HEK293T (cell line): ENCODE results near the gene LRRC55.
"Not testable (repeated sequence)": the region's sequence is repeated elsewhere in the genome, so short reads cannot be mapped to it uniquely, and the experiment has no call there.

ENCODE experiments used
- CTCF ChIA-PET: fragments of 350-600 bp; formaldehyde crosslinking; extraction: SDS; loops from one replicate; lab custom pipeline; 2021; ENCODE audit warnings: antibody characterized with exemption, inconsistent platforms; lab: Yijun Ruan, JAX
- POLR2A ChIA-PET: fragments of 350-600 bp; formaldehyde crosslinking; extraction: SDS; loops from one replicate; lab custom pipeline; 2020; ENCODE audit warnings: antibody characterized with exemption, inconsistent platforms; lab: Yijun Ruan, JAX
- DNase-seq: peaks from one replicate; pipeline ENCODE4 v3.0.0; 2012; ENCODE audit warnings: mixed read lengths; ENCODE audit errors: extremely low spot score
- ARNT ChIP-seq: fragments of 450-650 bp; IDR thresholded peaks from 2 replicates; pipeline ENCODE4 v1.6.1; 2017; ENCODE audit warnings: mild to moderate bottlenecking
- BHLHE40 ChIP-seq: fragments of 450-650 bp; IDR thresholded peaks from 2 replicates; pipeline ENCODE4 v1.6.1; 2016; ENCODE audit warnings: mild to moderate bottlenecking, moderate library complexity, borderline replicate concordance
- CTBP1 ChIP-seq: fragments of 450-650 bp; IDR thresholded peaks from 2 replicates; pipeline ENCODE4 v1.6.1; 2016; ENCODE audit warnings: borderline replicate concordance
- ELF4 ChIP-seq: fragments of 450-650 bp; IDR thresholded peaks from 2 replicates; pipeline ENCODE4 v1.6.1; 2017; ENCODE audit warnings: antibody characterized with exemption
- FOXA1 ChIP-seq: fragments of 450-650 bp; IDR thresholded peaks from 2 replicates; pipeline ENCODE4 v1.6.1; 2016; ENCODE audit warnings: mild to moderate bottlenecking
- FOXK2 ChIP-seq: fragments of 450-650 bp; IDR thresholded peaks from 2 replicates; pipeline ENCODE4 v1.6.1; 2016; ENCODE audit warnings: mild to moderate bottlenecking
- FOXM1 ChIP-seq: fragments of 450-650 bp; IDR thresholded peaks from 2 replicates; pipeline ENCODE4 v1.6.1; 2017; ENCODE audit warnings: mild to moderate bottlenecking, borderline replicate concordance
- HDGF ChIP-seq: fragments of 450-650 bp; IDR thresholded peaks from 2 replicates; pipeline ENCODE4 v1.6.1; 2017; ENCODE audit warnings: antibody characterized with exemption, borderline replicate concordance
- L3MBTL2 ChIP-seq: fragments of 450-650 bp; conservative IDR thresholded peaks from 2 replicates; pipeline ENCODE4 v1.6.1; 2016; ENCODE audit warnings: mild to moderate bottlenecking
- LEF1 ChIP-seq: fragments of 450-650 bp; IDR thresholded peaks from 2 replicates; pipeline ENCODE4 v1.6.1; 2017; ENCODE audit warnings: mild to moderate bottlenecking, borderline replicate concordance
- NFRKB ChIP-seq: fragments of 450-650 bp; IDR thresholded peaks from 2 replicates; pipeline ENCODE4 v1.6.1; 2016; ENCODE audit warnings: mild to moderate bottlenecking, moderate library complexity
- PKNOX1 ChIP-seq: fragments of 450-650 bp; IDR thresholded peaks from 2 replicates; pipeline ENCODE4 v1.6.1; 2016
- SP1 ChIP-seq: fragments of 450-650 bp; IDR thresholded peaks from 2 replicates; pipeline ENCODE4 v1.6.1; 2017
- SUZ12 ChIP-seq: fragments of 450-650 bp; IDR thresholded peaks from 2 replicates; pipeline ENCODE4 v1.6.1; 2016; ENCODE audit warnings: mild to moderate bottlenecking
- TARDBP ChIP-seq: fragments of 450-650 bp; IDR thresholded peaks from 2 replicates; pipeline ENCODE4 v1.6.1; 2016
- ZNF384 ChIP-seq: fragments of 450-650 bp; IDR thresholded peaks from 2 replicates; pipeline ENCODE4 v1.6.1; 2016

LRRC55 gene

GRCh38 chr11:57164317-57164716 is 17.4 kb upstream of the LRRC55 start:
- CTCF ChIA-PET, result no interaction called here
- no peak for DNase-seq
- POLR2A ChIA-PET, result no interaction called here
- no peak for TF ChIP-seq L3MBTL2
- no peak for TF ChIP-seq BHLHE40
- no peak for TF ChIP-seq HDGF
- no peak for TF ChIP-seq SUZ12
- no peak for TF ChIP-seq CTBP1
- no peak for TF ChIP-seq SP1
- no peak for TF ChIP-seq FOXK2
- no peak for TF ChIP-seq ELF4
- no peak for TF ChIP-seq NFRKB
- no peak for TF ChIP-seq ZNF384
- no peak for TF ChIP-seq LEF1
- TF ChIP-seq PKNOX1, result no peak
- TF ChIP-seq FOXA1, result no peak
- TF ChIP-seq TARDBP, result no peak
- TF ChIP-seq ARNT, result no peak
- no peak for TF ChIP-seq FOXM1

DNA sequence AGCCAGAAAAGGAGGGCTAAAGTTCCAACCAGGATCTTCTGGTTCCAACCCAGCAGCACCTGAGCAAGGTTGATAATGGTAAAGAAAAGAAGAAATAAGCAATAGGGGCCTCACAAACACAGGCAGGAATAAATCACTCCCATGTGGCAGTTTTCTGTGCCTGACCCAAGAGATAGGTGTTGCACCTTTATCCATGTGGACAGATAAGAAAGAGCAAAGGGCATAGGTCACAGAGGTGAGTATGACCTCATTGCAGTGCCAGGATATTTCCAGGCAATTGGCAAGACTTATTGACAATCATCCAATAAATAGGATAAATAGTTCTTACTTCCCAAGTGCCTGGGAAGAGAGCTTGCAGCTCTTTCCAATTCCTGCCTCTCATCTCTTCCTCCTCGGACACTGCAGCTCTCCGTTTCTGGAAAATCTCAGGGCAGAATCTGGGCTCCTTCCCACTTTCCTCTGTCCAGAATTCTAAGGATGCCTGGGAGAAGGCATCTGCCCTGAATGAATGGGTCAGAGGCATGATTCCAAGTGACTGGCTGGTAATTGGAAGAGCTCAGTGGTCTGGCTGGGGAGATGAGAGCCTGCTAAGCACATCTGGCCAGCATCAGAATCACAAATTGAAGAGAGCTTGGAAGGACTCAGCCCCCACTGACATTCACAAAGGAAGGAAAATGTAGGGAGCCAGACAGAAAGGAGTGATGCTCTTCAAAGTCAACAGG is 14.5 kb upstream of the LRRC55 start:
- no peak for DNase-seq
- POLR2A ChIA-PET, result no interaction called here
- CTCF ChIA-PET, result interaction anchor here (0.5 kb wide), 1 partner anchor 17 kb away, joined by 4 read pairs; no protein-coding TSS in a partner anchor
- TF ChIP-seq FOXK2 (no peak), BHLHE40 (no peak), ARNT (no peak), PKNOX1 (no peak), FOXA1 (no peak), NFRKB (no peak), SUZ12 (no peak), ZNF384 (no peak), SP1 (no peak), HDGF (no peak)

DNA sequence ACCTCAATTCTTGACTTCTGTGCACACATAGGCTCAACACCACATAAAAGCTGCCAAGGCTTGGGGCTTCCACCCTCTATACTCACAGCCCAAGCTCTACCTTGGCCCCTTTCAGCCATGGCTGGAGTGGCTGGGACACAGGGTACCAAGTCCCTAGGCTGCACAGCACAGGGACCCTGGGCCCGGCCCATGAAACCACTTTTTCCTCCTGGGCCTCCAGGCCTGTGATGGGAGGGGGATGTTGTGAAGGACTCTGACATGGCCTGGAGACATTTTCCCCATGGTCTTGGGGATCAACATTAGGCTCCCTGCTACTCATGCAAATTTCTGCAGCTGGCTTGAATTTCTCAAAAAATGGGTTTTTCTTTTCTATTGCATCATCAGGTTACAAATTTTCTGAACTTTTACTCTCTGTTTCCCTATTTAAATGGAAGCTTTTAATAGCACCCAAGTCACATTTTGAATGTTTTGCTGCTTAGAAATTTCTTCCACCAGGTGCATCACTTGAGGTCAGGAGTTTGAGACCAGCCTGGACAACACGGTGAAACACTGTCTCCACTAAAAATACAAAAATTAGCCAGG is 11.9 kb upstream of the LRRC55 start:
- CTCF ChIA-PET, POLR2A ChIA-PET, DNase-seq: not testable (repeated sequence)

- CTCF ChIA-PET, result no interaction called here
- DNase-seq, result no peak
- no peak for TF ChIP-seq TARDBP
- POLR2A ChIA-PET, result no interaction called here
These were observed 9.7 kb upstream of the LRRC55 start for GRCh38 chr11:57172031-57172430.

GRCh38 chr11:57174656-57175055 is 7.1 kb upstream of the LRRC55 start:
- ChIA-PET CTCF (interaction anchor here (0.5 kb wide), 1 partner anchor 75 kb away, joined by 3 read pairs; no protein-coding TSS in a partner anchor), POLR2A (no interaction called here)
- DNase-seq, result no peak
- TF ChIP-seq ARNT (no peak), ZNF384 (no peak), ELF4 (no peak), FOXM1 (no peak), CTBP1 (no peak), LEF1 (no peak), BHLHE40 (no peak), NFRKB (no peak), FOXK2 (no peak), L3MBTL2 (no peak), HDGF (no peak), FOXA1 (no peak), TARDBP (no peak), PKNOX1 (no peak), SUZ12 (no peak), SP1 (no peak)

GRCh38 chr11:57175478-57175877 is 6.3 kb upstream of the LRRC55 start:
- ChIA-PET POLR2A (no interaction called here), CTCF (interaction anchor here (0.6 kb wide), 1 partner anchor 30 kb away, joined by 3 read pairs; no protein-coding TSS in a partner anchor)
- TF ChIP-seq L3MBTL2 (no peak), ELF4 (no peak), PKNOX1 (no peak), TARDBP (no peak), FOXM1 (no peak), LEF1 (no peak), FOXA1 (no peak)
- DNase-seq, result no peak
